WTC11 (cell line): ENCODE measurements around the gene TEX26. TPM values are rescaled to one million over a fixed set of nuclear protein-coding genes. Genes with fewer than 3 reads are reported as not detected.

Source experiments
- ATAC-seq: fragments of 200-7000 bp; cut with Tn5 transposase; 2 replicates; pipeline ENCODE4 v1.10.0; 2021; ENCODE audit warnings: mild to moderate bottlenecking, moderate library complexity
- CTCF ChIA-PET: fragments of 300-600 bp; sonication (Branson Sonifier 250); formaldehyde crosslinking; loops from one replicate; lab custom pipeline; 2021; ENCODE audit warnings: antibody characterized with exemption; lab: Charles Lee
- POLR2A ChIA-PET: fragments of 350-600 bp; sonication (Branson Sonifier 250); formaldehyde crosslinking; loops from one replicate; lab custom pipeline; 2021; ENCODE audit warnings: antibody characterized with exemption; lab: Charles Lee
- DNase-seq: peaks from one replicate; pipeline ENCODE4 v3.0.0; 2021; ENCODE audit warnings: low spot score
- H3K27ac Mint-ChIP-seq: 2 replicates; pipeline ENCODE4 v1.8.0; 2021; ENCODE audit warnings: mixed read lengths
- H3K27me3 Mint-ChIP-seq: 2 replicates; pipeline ENCODE4 v1.8.0; 2021; ENCODE audit warnings: low read depth, mild to moderate bottlenecking, moderate library complexity, mixed read lengths
- H3K36me3 Mint-ChIP-seq: 2 replicates; pipeline ENCODE4 v1.8.0; 2021; ENCODE audit warnings: mixed read lengths
- H3K4me1 Mint-ChIP-seq: 2 replicates; pipeline ENCODE4 v1.8.0; 2022; ENCODE audit warnings: mixed read lengths
- H3K4me3 Mint-ChIP-seq: 2 replicates; pipeline ENCODE4 v1.8.0; 2021; ENCODE audit warnings: mild to moderate bottlenecking, moderate library complexity, mixed read lengths
- H3K9me3 Mint-ChIP-seq: 2 replicates; pipeline ENCODE4 v1.8.0; 2021; ENCODE audit warnings: mixed read lengths
- ATF2 ChIP-seq: sonication (generic); formaldehyde crosslinking; IDR thresholded peaks from 2 replicates; pipeline ENCODE4 v1.8.1; 2022; ENCODE audit warnings: low read depth, missing genetic modification reagents, borderline replicate concordance
- CREB1 ChIP-seq: sonication (generic); formaldehyde crosslinking; IDR thresholded peaks from 2 replicates; pipeline ENCODE4 v1.8.0; 2023; ENCODE audit warnings: mild to moderate bottlenecking, missing genetic modification reagents
- E2F5 ChIP-seq: sonication (generic); formaldehyde crosslinking; IDR thresholded peaks from 2 replicates; pipeline ENCODE4 v1.8.1; 2022; ENCODE audit warnings: mild to moderate bottlenecking, moderate library complexity, missing genetic modification reagents
- ELF4 ChIP-seq: sonication (generic); formaldehyde crosslinking; IDR thresholded peaks from 2 replicates; pipeline ENCODE4 v1.8.1; 2022; ENCODE audit warnings: low read depth, mild to moderate bottlenecking, moderate library complexity, missing genetic modification reagents
- EMX1 ChIP-seq: fragments of 250-450 bp; sonication (Bioruptor Pico); IDR thresholded peaks from 2 replicates; pipeline ENCODE4 v1.8.0; 2021; ENCODE audit warnings: mild to moderate bottlenecking
- ERG ChIP-seq: fragments of 250-450 bp; sonication (Bioruptor Pico); IDR thresholded peaks from 2 replicates; pipeline ENCODE4 v1.8.0; 2021; ENCODE audit warnings: mild to moderate bottlenecking
- ESRRA ChIP-seq: sonication (generic); formaldehyde crosslinking; IDR thresholded peaks from 2 replicates; pipeline ENCODE4 v1.8.1; 2022; ENCODE audit warnings: mild to moderate bottlenecking, missing genetic modification reagents, borderline replicate concordance
- FOXK1 ChIP-seq: sonication (generic); formaldehyde crosslinking; IDR thresholded peaks from 2 replicates; pipeline ENCODE4 v1.8.0; 2022; ENCODE audit warnings: mild to moderate bottlenecking, moderate library complexity, missing genetic modification reagents
- FOXP4 ChIP-seq: sonication (generic); formaldehyde crosslinking; IDR thresholded peaks from 2 replicates; pipeline ENCODE4 v1.8.0; 2022; ENCODE audit warnings: mild to moderate bottlenecking, missing genetic modification reagents
- HMGA2 ChIP-seq: fragments of 250-450 bp; sonication (Bioruptor Pico); IDR thresholded peaks from 2 replicates; pipeline ENCODE4 v1.4.0; 2021; ENCODE audit warnings: mild to moderate bottlenecking, moderate library complexity
- HMGXB4 ChIP-seq: sonication (generic); formaldehyde crosslinking; IDR thresholded peaks from 2 replicates; pipeline ENCODE4 v1.8.1; 2023; ENCODE audit warnings: mild to moderate bottlenecking, moderate library complexity, missing genetic modification reagents
- KAT7 ChIP-seq: sonication (generic); formaldehyde crosslinking; IDR thresholded peaks from 2 replicates; pipeline ENCODE4 v1.8.1; 2023; ENCODE audit warnings: missing genetic modification reagents, mild to moderate bottlenecking, borderline replicate concordance
- MYBL2 ChIP-seq: sonication (generic); formaldehyde crosslinking; IDR thresholded peaks from 2 replicates; pipeline ENCODE4 v1.8.1; 2023; ENCODE audit warnings: mild to moderate bottlenecking, moderate library complexity, missing genetic modification reagents
- NR2C2 ChIP-seq: sonication (generic); formaldehyde crosslinking; IDR thresholded peaks from 2 replicates; pipeline ENCODE4 v1.8.0; 2022; ENCODE audit warnings: mild to moderate bottlenecking, missing genetic modification reagents
- PRDM15 ChIP-seq: sonication (generic); formaldehyde crosslinking; IDR thresholded peaks from 2 replicates; pipeline ENCODE4 v1.8.0; 2022; ENCODE audit warnings: missing genetic modification reagents
- TCF7 ChIP-seq: sonication (generic); formaldehyde crosslinking; IDR thresholded peaks from 2 replicates; pipeline ENCODE4 v1.8.0; 2022; ENCODE audit warnings: mild to moderate bottlenecking, low read depth, missing genetic modification reagents, moderate library complexity
- TP53 ChIP-seq: sonication (generic); formaldehyde crosslinking; IDR thresholded peaks from 2 replicates; pipeline ENCODE4 v1.8.1; 2023; ENCODE audit warnings: mild to moderate bottlenecking, missing genetic modification reagents
- USF1 ChIP-seq: sonication (generic); formaldehyde crosslinking; IDR thresholded peaks from 2 replicates; pipeline ENCODE4 v1.8.0; 2022; ENCODE audit warnings: mild to moderate bottlenecking, missing genetic modification reagents
- USF2 ChIP-seq: sonication (generic); formaldehyde crosslinking; IDR thresholded peaks from 2 replicates; pipeline ENCODE4 v1.8.1; 2023; ENCODE audit warnings: mild to moderate bottlenecking, missing genetic modification reagents, moderate library complexity
- ZNF121 ChIP-seq: sonication (generic); formaldehyde crosslinking; IDR thresholded peaks from 2 replicates; pipeline ENCODE4 v1.8.0; 2023; ENCODE audit warnings: missing genetic modification reagents
- ZNF219 ChIP-seq: sonication (generic); formaldehyde crosslinking; IDR thresholded peaks from 2 replicates; pipeline ENCODE4 v1.8.0; 2023; ENCODE audit warnings: missing genetic modification reagents, mild to moderate bottlenecking, borderline replicate concordance
- ZNF232 ChIP-seq: sonication (generic); formaldehyde crosslinking; IDR thresholded peaks from 2 replicates; pipeline ENCODE4 v1.8.0; 2022; ENCODE audit warnings: mild to moderate bottlenecking, missing genetic modification reagents
- ZNF317 ChIP-seq: sonication (generic); formaldehyde crosslinking; IDR thresholded peaks from 2 replicates; pipeline ENCODE4 v1.8.1; 2023; ENCODE audit warnings: low read depth, mild to moderate bottlenecking, moderate library complexity, missing genetic modification reagents, borderline replicate concordance
- total RNA-seq: library from RNA; stranded (reverse); gene quantifications from 3 replicates; pipeline ENCODE4 v1.2.3, GENCODE V29; 2021

TEX26 gene
- total RNA-seq, 1 experiment from 2014 or later: not detected

GRCh38 chr13:30995331-30995730 is 62.9 kb downstream of the TEX26 start:
- H3K4me3 Mint-ChIP-seq: no peak overlapping the region
- H3K27ac Mint-ChIP-seq: no peak overlapping the region
- DNase-seq (no peak), ATAC-seq (no peak)
- POLR2A ChIA-PET: no interaction called here
- no peaks in the 10 kb centered on the region for H3K27me3 Mint-ChIP-seq
- no peaks in the 10 kb centered on the region for H3K36me3 Mint-ChIP-seq
- H3K4me1 Mint-ChIP-seq: no peaks in the 10 kb centered on the region
- no peaks in the 10 kb centered on the region for H3K9me3 Mint-ChIP-seq
- TF ChIP-seq USF2 (CRISPR knock-in tag): no peak
- TF ChIP-seq ZNF219 (CRISPR knock-in tag): no peak
- no peak for TF ChIP-seq NR2C2
- TF ChIP-seq ELF4 (CRISPR knock-in tag): no peak
- no peak for TF ChIP-seq HMGA2 (CRISPR knock-in tag)
- no peak for TF ChIP-seq MYBL2
- no peak for TF ChIP-seq ZNF232 (CRISPR knock-in tag)
- no peak for TF ChIP-seq TCF7 (CRISPR knock-in tag)
- no peak for TF ChIP-seq FOXP4 (CRISPR knock-in tag)
- no peak for TF ChIP-seq PRDM15 (CRISPR knock-in tag)
- no peak for TF ChIP-seq ERG (CRISPR knock-in tag)
- no peak for TF ChIP-seq HMGXB4 (CRISPR knock-in tag)
- no peak for TF ChIP-seq ESRRA
- TF ChIP-seq FOXK1 (CRISPR knock-in tag): no peak
- CTCF ChIA-PET: interaction anchor here (0.7 to 4.2 kb wide), 2 partner anchors 16 to 29 kb away, joined by 3 to 19 read pairs; no protein-coding TSS in a partner anchor

GRCh38 chr13:30997697-30998096 is 65.2 kb downstream of the TEX26 start:
- Mint-ChIP-seq H3K27ac (no peak overlapping the region), H3K27me3 (0 out of 2 replicates have a peak, but pooled peaks cover 3% of the 10 kb centered on the region), H3K4me3 (no peak overlapping the region), H3K4me1 (no peaks in the 10 kb centered on the region), H3K36me3 (no peaks in the 10 kb centered on the region), H3K9me3 (no peaks in the 10 kb centered on the region)
- CTCF ChIA-PET: interaction anchor here (1.7 kb wide), 1 partner anchor 18 kb away, joined by 8 read pairs; no protein-coding TSS in a partner anchor
- POLR2A ChIA-PET: no interaction called here
- DNase-seq: no peak
- ATAC-seq: no peak
- no peak for TF ChIP-seq ZNF317 (CRISPR knock-in tag)
- TF ChIP-seq TP53 (CRISPR knock-in tag): no peak
- TF ChIP-seq ZNF219 (CRISPR knock-in tag): no peak
- no peak for TF ChIP-seq E2F5
- no peak for TF ChIP-seq USF1 (CRISPR knock-in tag)
- TF ChIP-seq CREB1 (CRISPR knock-in tag): no peak
- TF ChIP-seq ZNF121: no peak
- no peak for TF ChIP-seq EMX1
- no peak for TF ChIP-seq KAT7 (CRISPR knock-in tag)
- no peak for TF ChIP-seq ATF2 (CRISPR knock-in tag)
